IMR-90 (cell line): Measurements from ENCODE around the gene SRRM4.

Experiments
- CEBPB ChIP-seq: IDR thresholded peaks from 2 replicates; pipeline ENCODE4 v1.6.1; 2012; ENCODE audit warnings: low read depth, low read length, improper control_type of control experiment
- CHD1 ChIP-seq: IDR thresholded peaks from 2 replicates; pipeline ENCODE4 v1.6.1; 2012; ENCODE audit warnings: low read depth, low read length, improper control_type of control experiment
- POLR2A ChIP-seq: IDR thresholded peaks from 2 replicates; pipeline ENCODE4 v1.6.1; 2012; ENCODE audit warnings: mild to moderate bottlenecking, low read depth, low read length
- RAD21 ChIP-seq: IDR thresholded peaks from 2 replicates; pipeline ENCODE4 v1.6.1; 2012; ENCODE audit warnings: low read length, improper control_type of control experiment
- RCOR1 ChIP-seq: IDR thresholded peaks from 2 replicates; pipeline ENCODE4 v1.6.1; 2012; ENCODE audit warnings: mild to moderate bottlenecking, low read length, improper control_type of control experiment; ENCODE audit not compliant: insufficient replicate concordance
- RFX5 ChIP-seq: IDR thresholded peaks from 2 replicates; pipeline ENCODE4 v1.8.0; 2012; ENCODE audit warnings: low read depth, mild to moderate bottlenecking, low read length, moderate library complexity
- SMC3 ChIP-seq: fragments of 150-350 bp; IDR thresholded peaks from 2 replicates; pipeline ENCODE4 v1.6.1; 2016; ENCODE audit warnings: low read depth, mild to moderate bottlenecking, antibody characterized with exemption, low read length, moderate library complexity
- TF ChIP-seq, protein P1 (sequence below): conservative IDR thresholded peaks from 2 replicates; pipeline ENCODE4 v1.5.1; 2012; ENCODE audit warnings: mild to moderate bottlenecking, low read depth, low read length, improper control_type of control experiment
- TF ChIP-seq, protein P2 (sequence below): fragments of 150-350 bp; IDR thresholded peaks from 2 replicates; pipeline ENCODE4 v1.6.1; 2017; ENCODE audit warnings: mild to moderate bottlenecking, antibody characterized with exemption, low read length, low read depth

DNA sequence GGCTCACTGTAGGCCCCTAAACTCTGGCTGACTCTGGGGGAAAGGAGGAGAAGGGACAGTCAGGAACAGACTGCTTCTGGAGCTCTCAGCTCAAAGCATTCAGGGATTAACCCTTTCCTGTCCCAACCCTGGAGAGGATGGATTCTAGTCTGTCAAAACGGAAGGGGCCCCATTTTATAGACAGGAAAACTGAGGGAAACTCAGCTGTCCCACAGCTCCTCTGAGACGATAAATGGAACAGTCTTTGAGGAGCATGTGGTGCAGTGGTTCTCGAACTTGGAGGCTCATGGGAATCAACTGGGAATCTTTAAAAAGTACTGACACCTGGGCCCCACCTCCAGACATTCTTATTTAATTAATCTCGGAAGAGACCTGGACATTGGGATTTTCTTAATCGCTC is 23.7 kb downstream of the SRRM4 start:
- TF ChIP-seq POLR2A = no peak
- TF ChIP-seq, protein P1, sequence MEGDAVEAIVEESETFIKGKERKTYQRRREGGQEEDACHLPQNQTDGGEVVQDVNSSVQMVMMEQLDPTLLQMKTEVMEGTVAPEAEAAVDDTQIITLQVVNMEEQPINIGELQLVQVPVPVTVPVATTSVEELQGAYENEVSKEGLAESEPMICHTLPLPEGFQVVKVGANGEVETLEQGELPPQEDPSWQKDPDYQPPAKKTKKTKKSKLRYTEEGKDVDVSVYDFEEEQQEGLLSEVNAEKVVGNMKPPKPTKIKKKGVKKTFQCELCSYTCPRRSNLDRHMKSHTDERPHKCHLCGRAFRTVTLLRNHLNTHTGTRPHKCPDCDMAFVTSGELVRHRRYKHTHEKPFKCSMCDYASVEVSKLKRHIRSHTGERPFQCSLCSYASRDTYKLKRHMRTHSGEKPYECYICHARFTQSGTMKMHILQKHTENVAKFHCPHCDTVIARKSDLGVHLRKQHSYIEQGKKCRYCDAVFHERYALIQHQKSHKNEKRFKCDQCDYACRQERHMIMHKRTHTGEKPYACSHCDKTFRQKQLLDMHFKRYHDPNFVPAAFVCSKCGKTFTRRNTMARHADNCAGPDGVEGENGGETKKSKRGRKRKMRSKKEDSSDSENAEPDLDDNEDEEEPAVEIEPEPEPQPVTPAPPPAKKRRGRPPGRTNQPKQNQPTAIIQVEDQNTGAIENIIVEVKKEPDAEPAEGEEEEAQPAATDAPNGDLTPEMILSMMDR = no peak
- no peak for TF ChIP-seq RCOR1
- no peak for TF ChIP-seq CHD1
- no peak for TF ChIP-seq RAD21
- TF ChIP-seq, protein P2, sequence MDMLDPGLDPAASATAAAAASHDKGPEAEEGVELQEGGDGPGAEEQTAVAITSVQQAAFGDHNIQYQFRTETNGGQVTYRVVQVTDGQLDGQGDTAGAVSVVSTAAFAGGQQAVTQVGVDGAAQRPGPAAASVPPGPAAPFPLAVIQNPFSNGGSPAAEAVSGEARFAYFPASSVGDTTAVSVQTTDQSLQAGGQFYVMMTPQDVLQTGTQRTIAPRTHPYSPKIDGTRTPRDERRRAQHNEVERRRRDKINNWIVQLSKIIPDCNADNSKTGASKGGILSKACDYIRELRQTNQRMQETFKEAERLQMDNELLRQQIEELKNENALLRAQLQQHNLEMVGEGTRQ = no peak
- TF ChIP-seq CEBPB = no peak
- no peak for TF ChIP-seq RFX5
- no peak for TF ChIP-seq SMC3
